Endodermal cell (in vitro differentiated cells): ENCODE data around the gene MIF. TPM values are rescaled to one million over a fixed set of nuclear protein-coding genes. Genes with fewer than 3 reads are reported as not detected.

Experiments
- DNase-seq: peaks from one replicate; pipeline ENCODE4 v3.0.0-alpha.2; 2017
- H3K27ac ChIP-seq: 2 replicates; pipeline ENCODE4 v1.5.1; 2013; ENCODE audit warnings: mild to moderate bottlenecking, low read depth, low read length, moderate library complexity
- H3K27me3 ChIP-seq: 2 replicates; pipeline ENCODE4 v1.6.1; 2013; ENCODE audit warnings: mild to moderate bottlenecking, low read length, moderate library complexity; ENCODE audit not compliant: insufficient read depth, control insufficient read depth, poor library complexity, severe bottlenecking
- H3K36me3 ChIP-seq: 2 replicates; pipeline ENCODE4 v1.7.0; 2013; ENCODE audit warnings: mild to moderate bottlenecking, low read length, moderate library complexity; ENCODE audit not compliant: control insufficient read depth, insufficient read depth
- H3K4me1 ChIP-seq: one replicate; pipeline ENCODE4 v1.7.0; 2013; ENCODE audit warnings: low read length; ENCODE audit not compliant: control insufficient read depth, insufficient read depth
- H3K4me3 ChIP-seq: 2 replicates; pipeline ENCODE4 v1.5.1; 2013; ENCODE audit warnings: mild to moderate bottlenecking, low read length, moderate library complexity
- H3K9ac ChIP-seq: 2 replicates; pipeline ENCODE4 v1.6.1; 2013; ENCODE audit warnings: mild to moderate bottlenecking, low read length, moderate library complexity; ENCODE audit not compliant: poor library complexity, severe bottlenecking; ENCODE audit errors: extremely low read depth
- H3K9me3 ChIP-seq: 2 replicates; pipeline ENCODE4 v1.6.1; 2013; ENCODE audit warnings: mild to moderate bottlenecking, low read length, moderate library complexity; ENCODE audit not compliant: control insufficient read depth
- H3K27ac Mint-ChIP-seq: 2 replicates; pipeline ENCODE4 v1.8.0; 2020; ENCODE audit warnings: mixed read lengths
- H3K27me3 Mint-ChIP-seq: 2 replicates; pipeline ENCODE4 v1.8.0; 2021; ENCODE audit warnings: mild to moderate bottlenecking, mixed read lengths; ENCODE audit not compliant: insufficient read depth
- H3K36me3 Mint-ChIP-seq: 2 replicates; pipeline ENCODE4 v1.8.0; 2020; ENCODE audit warnings: low read depth, mixed read lengths
- H3K4me1 Mint-ChIP-seq: 2 replicates; pipeline ENCODE4 v1.8.0; 2020; ENCODE audit warnings: mixed read lengths
- H3K4me3 Mint-ChIP-seq: 2 replicates; pipeline ENCODE4 v1.8.0; 2020; ENCODE audit warnings: mild to moderate bottlenecking, moderate library complexity, mixed read lengths
- H3K9me3 Mint-ChIP-seq: 2 replicates; pipeline ENCODE4 v1.8.0; 2020; ENCODE audit warnings: mild to moderate bottlenecking, mixed read lengths
- WGBS, 2 experiments: methylation state at CpG; one replicate each; pipeline versions ENCODE4 v1.1.5 to v1.1.7; 2013; ENCODE audit warnings: missing lambda C conversion rate in 2 of 2, mixed read lengths in 1 of 2; ENCODE audit not compliant: insufficient coverage in 1 of 2, insufficient read length in 1 of 2; 5-methylcytosine and 5-hydroxymethylcytosine counted together
- total RNA-seq, 2 donors: library from RNA; stranded (reverse); fragmentation: NEBNext Ultra II Directional in 1 of 2; extraction: Animal tissue kit (Norgen Biotek cat#: 25700) in 1 of 2; gene quantifications; 2 replicates in 1 of 2; 3 replicates in 1 of 2; pipeline ENCODE4 v1.2.1, GENCODE V29; 2021
- TF ChIP-seq, protein P1 (sequence below): fragments of 200-600 bp; sonication (generic); conservative IDR thresholded peaks from 2 replicates; pipeline ENCODE4 v1.5.0; 2021; ENCODE audit warnings: antibody characterized with exemption, mild to moderate bottlenecking

Gene MIF
- total RNA-seq, 2 donors from 2014 or later = 722 to 753 TPM

DNA sequence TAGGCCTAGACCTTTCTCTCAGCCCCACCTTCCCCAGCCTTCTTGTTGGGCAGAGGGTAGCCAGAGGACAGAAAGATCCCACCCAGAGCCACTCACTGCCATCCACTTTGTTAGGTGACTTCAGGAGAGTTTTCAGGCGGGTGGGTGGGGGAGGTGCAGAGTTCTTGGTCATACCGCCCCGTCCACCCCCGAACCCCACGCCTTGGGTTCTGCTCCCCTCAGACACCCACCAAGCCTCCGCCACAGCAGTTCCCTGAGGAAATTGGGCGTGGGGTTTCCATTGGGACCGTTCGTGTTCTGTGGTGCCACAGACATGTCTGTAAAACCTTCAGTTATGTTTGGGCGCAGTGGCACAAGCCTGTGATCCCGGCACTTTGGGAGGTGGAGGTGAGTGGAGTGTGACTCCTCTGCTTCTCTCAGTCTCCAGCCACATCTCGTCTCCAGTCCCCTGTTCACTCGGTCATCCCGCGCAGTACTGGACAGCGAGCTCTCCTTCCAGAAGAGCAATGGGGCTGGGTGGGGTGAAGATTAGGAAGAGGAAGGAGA lies 1.5 kb downstream of the MIF start:
- peaks cover 13% of the 10 kb centered on the region for H3K4me1 Mint-ChIP-seq
- H3K36me3 Mint-ChIP-seq = peaks cover 55% of the 10 kb centered on the region
- no peak for DNase-seq

DNA sequence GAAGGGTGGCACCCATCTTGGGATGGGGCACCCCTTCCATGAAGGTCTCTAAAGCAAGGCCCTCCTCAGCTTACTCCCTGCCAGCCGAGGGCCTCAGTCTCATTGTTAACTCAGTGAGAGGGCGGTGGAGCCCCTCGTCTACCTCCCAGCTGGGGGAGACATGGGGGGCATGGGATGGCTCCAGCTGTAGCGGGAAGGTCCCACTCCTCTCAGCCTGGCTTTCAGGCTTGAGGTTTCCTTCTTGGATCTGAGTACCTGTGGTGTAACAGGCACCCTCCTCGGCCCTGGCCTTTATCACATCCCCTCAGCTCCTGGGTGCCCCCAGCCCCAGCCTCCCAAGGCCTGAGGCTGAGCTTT lies 2.0 kb downstream of the MIF start:
- H3K4me1 ChIP-seq = no peaks in the 10 kb centered on the region
- Mint-ChIP-seq H3K4me1 (peaks cover 13% of the 10 kb centered on the region), H3K9me3 (peaks cover 31% of the 10 kb centered on the region), H3K4me3 (peak overlapping the region; percentile 84), H3K27ac (no peak overlapping the region), H3K27me3 (peaks cover 12% of the 10 kb centered on the region), H3K36me3 (peaks cover 58% of the 10 kb centered on the region)
- H3K27ac ChIP-seq = no peak overlapping the region
- TF ChIP-seq, protein P1, sequence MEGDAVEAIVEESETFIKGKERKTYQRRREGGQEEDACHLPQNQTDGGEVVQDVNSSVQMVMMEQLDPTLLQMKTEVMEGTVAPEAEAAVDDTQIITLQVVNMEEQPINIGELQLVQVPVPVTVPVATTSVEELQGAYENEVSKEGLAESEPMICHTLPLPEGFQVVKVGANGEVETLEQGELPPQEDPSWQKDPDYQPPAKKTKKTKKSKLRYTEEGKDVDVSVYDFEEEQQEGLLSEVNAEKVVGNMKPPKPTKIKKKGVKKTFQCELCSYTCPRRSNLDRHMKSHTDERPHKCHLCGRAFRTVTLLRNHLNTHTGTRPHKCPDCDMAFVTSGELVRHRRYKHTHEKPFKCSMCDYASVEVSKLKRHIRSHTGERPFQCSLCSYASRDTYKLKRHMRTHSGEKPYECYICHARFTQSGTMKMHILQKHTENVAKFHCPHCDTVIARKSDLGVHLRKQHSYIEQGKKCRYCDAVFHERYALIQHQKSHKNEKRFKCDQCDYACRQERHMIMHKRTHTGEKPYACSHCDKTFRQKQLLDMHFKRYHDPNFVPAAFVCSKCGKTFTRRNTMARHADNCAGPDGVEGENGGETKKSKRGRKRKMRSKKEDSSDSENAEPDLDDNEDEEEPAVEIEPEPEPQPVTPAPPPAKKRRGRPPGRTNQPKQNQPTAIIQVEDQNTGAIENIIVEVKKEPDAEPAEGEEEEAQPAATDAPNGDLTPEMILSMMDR = no peak
- no peaks in the 10 kb centered on the region for H3K27me3 ChIP-seq
- no peak overlapping the region for H3K9ac ChIP-seq
- DNase-seq = no peak
- H3K36me3 ChIP-seq = peaks cover 25% of the 10 kb centered on the region
- H3K4me3 ChIP-seq = peak overlapping the region; percentile 91
- 98 to 100% methylated on average over 3 to 5 of the region's 5 CpGs for WGBS, 2 experiments
- H3K9me3 ChIP-seq = peaks cover 32% of the 10 kb centered on the region

More for the DNA sequence above, 1.5 kb downstream of the MIF start:
- Histone ChIP-seq H3K4me3 (peak overlapping the region; percentile 91), H3K4me1 (no peaks in the 10 kb centered on the region), H3K27me3 (no peaks in the 10 kb centered on the region), H3K36me3 (peaks cover 25% of the 10 kb centered on the region), H3K9ac (peak overlapping the region; percentile 87), H3K27ac (no peak overlapping the region), H3K9me3 (peaks cover 27% of the 10 kb centered on the region)
- Mint-ChIP-seq H3K27me3 (peaks cover 15% of the 10 kb centered on the region), H3K9me3 (peaks cover 28% of the 10 kb centered on the region), H3K27ac (peak overlapping the region; percentile 95), H3K4me3 (peak overlapping the region; percentile 84)
- WGBS, 2 experiments = 68 to 91% methylated on average over 4 to 16 of the region's 16 CpGs
- TF ChIP-seq, protein P1 = no peak

DNA sequence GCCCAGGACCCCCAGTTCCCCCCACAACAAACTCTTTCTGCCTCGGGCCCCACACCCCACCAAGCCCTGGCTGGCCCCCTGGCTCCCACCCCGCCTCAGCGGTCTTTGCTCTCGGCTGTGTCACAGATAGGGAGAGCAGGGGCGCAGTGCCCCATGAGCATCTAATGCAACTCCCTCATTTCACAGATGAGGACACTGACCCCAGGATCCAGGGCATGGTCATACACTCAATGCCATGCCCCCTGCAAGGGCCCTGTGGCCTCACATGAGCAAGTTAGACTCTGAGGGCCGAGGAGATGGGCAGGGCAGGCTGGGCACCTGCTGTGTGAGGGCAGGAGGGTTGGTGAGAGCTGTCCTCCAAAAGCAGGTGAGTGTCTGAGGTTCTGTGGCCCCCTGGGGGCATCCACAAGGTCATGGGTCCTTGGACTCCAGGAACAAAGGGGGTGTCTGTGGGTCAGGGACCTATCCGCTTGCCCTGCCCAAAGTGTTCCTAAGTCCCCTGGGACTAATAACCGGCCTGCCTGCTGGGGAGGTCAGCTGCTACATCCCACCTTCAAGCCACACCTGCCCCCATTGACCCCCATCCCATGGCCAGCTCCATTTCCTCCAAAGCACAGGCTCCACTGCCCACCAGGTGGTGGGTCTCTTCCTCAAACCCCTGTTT lies 2.5 kb downstream of the MIF start:
- Histone ChIP-seq H3K4me3 (no peak overlapping the region), H3K4me1 (no peaks in the 10 kb centered on the region), H3K9me3 (peaks cover 33% of the 10 kb centered on the region), H3K27ac (no peak overlapping the region), H3K9ac (no peak overlapping the region), H3K36me3 (peaks cover 25% of the 10 kb centered on the region), H3K27me3 (no peaks in the 10 kb centered on the region)
- peak overlapping the region; percentile 84 for H3K4me3 Mint-ChIP-seq
- H3K27ac Mint-ChIP-seq = no peak overlapping the region
- TF ChIP-seq, protein P1 = no peak
- peaks cover 13% of the 10 kb centered on the region for H3K4me1 Mint-ChIP-seq
- peaks cover 33% of the 10 kb centered on the region for H3K9me3 Mint-ChIP-seq
- DNase-seq = no peak
- H3K27me3 Mint-ChIP-seq = peaks cover 8% of the 10 kb centered on the region
- peaks cover 62% of the 10 kb centered on the region for H3K36me3 Mint-ChIP-seq
- 86 to 90% methylated on average over 3 to 8 of the region's 8 CpGs for WGBS, 2 experiments
